Astrocyte of the spinal cord (primary cell): ENCODE results near the gene TSG101.

Source experiments
- DNase-seq: peaks from one replicate; pipeline ENCODE4 v3.0.0; 2011; ENCODE audit warnings: low read depth, low spot score
- H3K4me3 ChIP-seq: 2 replicates; pipeline ENCODE4 v1.5.1; 2011; ENCODE audit warnings: low read depth, mild to moderate bottlenecking, low read length, moderate library complexity
- in situ Hi-C: cut with HindIII; loops from 2 replicates; pipeline ENCODE4 v1.10.0; 2017; ENCODE audit warnings: low sequenced_read_pairs
- TF ChIP-seq, protein P1 (sequence below): IDR thresholded peaks from 2 replicates; pipeline ENCODE4 v1.5.1; 2012; ENCODE audit warnings: low read depth, mild to moderate bottlenecking, low read length, inconsistent platforms

Gene TSG101

DNA sequence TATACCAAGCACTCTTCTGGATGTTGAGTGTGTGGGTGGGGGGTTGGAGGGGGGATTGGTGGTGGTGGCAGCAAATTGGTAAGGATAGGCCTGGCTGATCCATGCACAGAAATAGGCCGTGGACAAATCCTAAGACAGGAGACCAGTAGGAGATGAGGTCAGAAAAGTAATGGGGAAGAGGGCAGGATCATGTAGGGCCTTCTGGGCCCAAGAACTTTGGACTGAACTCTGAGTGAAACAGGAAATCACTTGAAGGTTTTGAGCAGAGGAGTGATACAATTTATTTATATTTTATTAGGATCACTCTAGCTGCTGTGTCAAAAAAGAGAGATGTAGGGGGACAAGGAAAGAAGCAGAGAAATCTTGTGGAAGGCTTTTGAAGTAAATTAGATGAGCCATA lies 28.7 kb downstream of the TSG101 start:
- H3K4me3 ChIP-seq: no peak overlapping the region
- TF ChIP-seq, protein P1, sequence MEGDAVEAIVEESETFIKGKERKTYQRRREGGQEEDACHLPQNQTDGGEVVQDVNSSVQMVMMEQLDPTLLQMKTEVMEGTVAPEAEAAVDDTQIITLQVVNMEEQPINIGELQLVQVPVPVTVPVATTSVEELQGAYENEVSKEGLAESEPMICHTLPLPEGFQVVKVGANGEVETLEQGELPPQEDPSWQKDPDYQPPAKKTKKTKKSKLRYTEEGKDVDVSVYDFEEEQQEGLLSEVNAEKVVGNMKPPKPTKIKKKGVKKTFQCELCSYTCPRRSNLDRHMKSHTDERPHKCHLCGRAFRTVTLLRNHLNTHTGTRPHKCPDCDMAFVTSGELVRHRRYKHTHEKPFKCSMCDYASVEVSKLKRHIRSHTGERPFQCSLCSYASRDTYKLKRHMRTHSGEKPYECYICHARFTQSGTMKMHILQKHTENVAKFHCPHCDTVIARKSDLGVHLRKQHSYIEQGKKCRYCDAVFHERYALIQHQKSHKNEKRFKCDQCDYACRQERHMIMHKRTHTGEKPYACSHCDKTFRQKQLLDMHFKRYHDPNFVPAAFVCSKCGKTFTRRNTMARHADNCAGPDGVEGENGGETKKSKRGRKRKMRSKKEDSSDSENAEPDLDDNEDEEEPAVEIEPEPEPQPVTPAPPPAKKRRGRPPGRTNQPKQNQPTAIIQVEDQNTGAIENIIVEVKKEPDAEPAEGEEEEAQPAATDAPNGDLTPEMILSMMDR: no peak
- DNase-seq: no peak
- in situ Hi-C loops: no loop called here

DNA sequence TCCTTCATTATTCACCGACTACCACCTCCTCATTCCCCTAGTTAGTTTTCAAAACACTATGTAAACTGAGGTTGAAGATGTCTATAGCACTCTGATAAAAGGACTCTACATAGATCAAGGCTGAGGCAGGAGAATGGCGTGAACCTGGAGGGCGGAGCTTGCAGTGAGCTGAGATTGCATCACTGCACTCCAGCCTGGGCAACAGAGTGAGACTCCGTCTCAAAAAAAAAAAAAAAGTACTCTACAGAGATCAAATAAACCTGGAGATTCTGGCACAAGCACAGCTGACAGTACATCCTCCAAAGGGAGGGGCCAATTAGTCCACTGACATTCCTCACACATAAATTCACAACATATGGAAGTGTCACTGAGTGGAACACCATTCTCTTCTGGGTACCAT lies 31.0 kb downstream of the TSG101 start:
- TF ChIP-seq, protein P1: no peak
- in situ Hi-C loops: no loop called here
- no peak overlapping the region for H3K4me3 ChIP-seq
- DNase-seq: no peak

DNA sequence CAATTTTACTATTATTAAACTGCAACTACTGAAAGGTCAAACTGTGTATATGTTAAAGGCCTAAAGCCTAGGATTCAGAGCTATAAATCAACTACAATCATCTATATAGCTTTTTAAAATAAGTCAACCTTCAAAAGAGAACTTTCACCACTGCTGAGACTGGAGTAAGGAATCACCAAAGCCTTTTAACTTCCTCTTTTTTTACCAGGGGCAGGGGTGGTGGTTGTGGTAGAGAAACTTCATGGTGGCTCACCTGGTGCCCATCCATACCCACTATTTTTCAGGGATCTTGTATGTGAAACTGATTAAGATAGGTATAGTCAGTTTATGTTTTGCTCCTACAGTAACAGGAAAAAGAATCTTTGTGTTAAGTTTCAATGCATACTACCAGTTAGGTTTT lies 31.5 kb downstream of the TSG101 start:
- in situ Hi-C loops: no loop called here
- TF ChIP-seq, protein P1: no peak

DNA sequence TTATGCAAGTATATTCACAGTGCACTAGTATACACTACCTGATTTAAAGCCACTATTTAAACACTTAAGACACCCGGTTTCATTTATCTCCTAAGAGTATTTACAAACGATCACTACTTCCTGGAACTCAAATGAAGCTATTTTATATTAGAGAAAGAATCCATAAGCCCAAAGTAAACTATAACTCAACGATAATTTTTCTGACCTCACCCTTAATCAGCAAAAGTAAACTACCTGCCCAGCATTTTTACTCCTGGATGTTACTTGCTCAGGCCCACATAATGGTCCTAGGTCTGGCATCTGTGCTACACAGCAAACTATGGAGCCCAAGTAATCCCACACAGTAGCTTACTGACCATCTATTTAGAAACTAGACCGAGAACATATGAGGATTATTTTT lies 33.4 kb downstream of the TSG101 start:
- in situ Hi-C loops: no loop called here
- no peak for DNase-seq
- H3K4me3 ChIP-seq: no peak overlapping the region
- TF ChIP-seq, protein P1: no peak

More for the DNA sequence above, 31.5 kb downstream of the TSG101 start:
- no peak overlapping the region for H3K4me3 ChIP-seq
- DNase-seq: no peak

DNA sequence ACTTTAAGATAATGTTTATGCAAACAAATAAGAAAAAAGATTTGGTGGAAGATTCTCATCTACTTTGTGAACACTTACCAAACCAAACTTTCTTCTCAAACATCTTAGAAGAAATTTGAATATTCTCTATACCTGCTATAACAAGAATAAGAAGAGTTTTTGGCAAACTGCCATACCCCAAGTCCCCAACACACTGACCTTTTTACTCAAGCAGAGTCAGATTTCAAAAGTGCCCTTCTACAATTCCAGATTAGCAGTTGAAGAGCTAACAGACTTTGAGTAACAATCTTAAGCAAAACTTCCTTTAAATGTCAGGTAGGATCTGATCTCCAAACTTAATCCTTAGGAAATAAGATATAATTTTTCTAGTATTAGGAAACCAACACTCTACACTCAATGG lies 33.9 kb downstream of the TSG101 start:
- in situ Hi-C loops: no loop called here
- TF ChIP-seq, protein P1: no peak
- no peak overlapping the region for H3K4me3 ChIP-seq
- DNase-seq: no peak

DNA sequence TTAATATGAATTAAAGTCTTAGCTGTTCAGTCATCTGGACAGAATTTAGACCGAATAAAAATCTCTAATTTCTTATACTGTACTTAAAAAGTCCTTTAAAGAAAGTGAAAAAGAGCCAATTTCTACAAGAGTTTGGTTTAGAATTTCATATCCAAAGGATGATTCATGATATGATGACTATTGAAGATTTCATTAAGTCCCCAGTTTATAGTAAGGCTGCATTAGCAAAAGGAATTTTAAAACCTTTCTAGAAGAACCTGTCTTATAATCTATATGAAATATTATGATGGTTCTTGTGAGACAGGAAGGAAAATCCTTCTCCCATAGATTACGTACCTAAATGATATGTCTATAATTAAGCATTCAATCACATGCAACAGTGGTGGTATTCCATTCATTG lies 34.8 kb downstream of the TSG101 start:
- in situ Hi-C loops: no loop called here
- TF ChIP-seq, protein P1: no peak
- peak; percentile 5 for DNase-seq
- no peak overlapping the region for H3K4me3 ChIP-seq
